ENCODE data around the gene EMID1.

DNA sequence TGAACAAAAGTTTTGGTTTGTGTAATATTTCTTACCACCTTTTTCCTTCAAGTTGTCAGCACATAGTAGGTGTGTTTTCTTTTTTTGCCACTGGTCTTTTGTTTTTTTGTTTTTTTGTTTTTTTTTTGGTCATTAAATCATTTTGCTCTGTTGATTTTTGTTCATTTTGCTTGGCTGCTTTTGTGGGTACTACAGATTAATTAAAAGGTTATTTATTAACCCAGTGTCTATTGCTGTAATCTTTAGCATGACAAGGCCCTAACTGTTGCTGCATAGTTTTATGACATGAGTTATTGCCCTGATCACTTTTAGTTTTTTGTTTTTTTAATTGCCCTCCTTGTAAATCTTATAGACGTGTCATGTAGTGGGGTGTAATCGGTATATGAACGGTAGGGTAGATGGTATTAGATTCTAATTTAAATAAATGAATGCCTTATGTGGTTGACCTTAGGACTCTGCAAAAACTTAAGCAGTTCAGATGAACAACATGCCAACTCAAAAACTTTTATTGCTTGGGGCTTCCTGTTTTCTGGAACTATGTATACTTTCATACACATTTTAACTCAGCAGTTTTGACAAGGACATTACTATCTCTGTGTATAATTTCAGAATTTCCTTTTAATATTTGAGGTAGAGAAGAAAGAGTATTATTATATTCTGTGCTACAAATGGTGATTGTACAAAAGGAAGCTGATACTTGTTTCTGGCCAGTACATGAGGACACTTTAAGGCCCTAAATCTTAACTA lies 70.3 kb downstream of the EMID1 start:
- TF ChIP-seq, protein P1, sequence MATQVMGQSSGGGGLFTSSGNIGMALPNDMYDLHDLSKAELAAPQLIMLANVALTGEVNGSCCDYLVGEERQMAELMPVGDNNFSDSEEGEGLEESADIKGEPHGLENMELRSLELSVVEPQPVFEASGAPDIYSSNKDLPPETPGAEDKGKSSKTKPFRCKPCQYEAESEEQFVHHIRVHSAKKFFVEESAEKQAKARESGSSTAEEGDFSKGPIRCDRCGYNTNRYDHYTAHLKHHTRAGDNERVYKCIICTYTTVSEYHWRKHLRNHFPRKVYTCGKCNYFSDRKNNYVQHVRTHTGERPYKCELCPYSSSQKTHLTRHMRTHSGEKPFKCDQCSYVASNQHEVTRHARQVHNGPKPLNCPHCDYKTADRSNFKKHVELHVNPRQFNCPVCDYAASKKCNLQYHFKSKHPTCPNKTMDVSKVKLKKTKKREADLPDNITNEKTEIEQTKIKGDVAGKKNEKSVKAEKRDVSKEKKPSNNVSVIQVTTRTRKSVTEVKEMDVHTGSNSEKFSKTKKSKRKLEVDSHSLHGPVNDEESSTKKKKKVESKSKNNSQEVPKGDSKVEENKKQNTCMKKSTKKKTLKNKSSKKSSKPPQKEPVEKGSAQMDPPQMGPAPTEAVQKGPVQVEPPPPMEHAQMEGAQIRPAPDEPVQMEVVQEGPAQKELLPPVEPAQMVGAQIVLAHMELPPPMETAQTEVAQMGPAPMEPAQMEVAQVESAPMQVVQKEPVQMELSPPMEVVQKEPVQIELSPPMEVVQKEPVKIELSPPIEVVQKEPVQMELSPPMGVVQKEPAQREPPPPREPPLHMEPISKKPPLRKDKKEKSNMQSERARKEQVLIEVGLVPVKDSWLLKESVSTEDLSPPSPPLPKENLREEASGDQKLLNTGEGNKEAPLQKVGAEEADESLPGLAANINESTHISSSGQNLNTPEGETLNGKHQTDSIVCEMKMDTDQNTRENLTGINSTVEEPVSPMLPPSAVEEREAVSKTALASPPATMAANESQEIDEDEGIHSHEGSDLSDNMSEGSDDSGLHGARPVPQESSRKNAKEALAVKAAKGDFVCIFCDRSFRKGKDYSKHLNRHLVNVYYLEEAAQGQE (IDR thresholded peaks at IDR 0.05; ENCODE audit: low read depth) = no peak
- TF ChIP-seq TCF12 (IDR thresholded peaks at IDR 0.05; ENCODE audit: low read depth) = no peak
- TF ChIP-seq EGR1 (IDR thresholded peaks at IDR 0.05) = no peak
- no peak for TF ChIP-seq YY1 (IDR thresholded peaks at IDR 0.05; ENCODE audit: low read depth)

Measured in Ishikawa (cell line).